Germinal center (tissue), 1 donor: ENCODE results near the gene CCDC127.
A peak's percentile ranks its signal among the peaks of the same experiment; 100 is the strongest.

ENCODE experiments used
- DNase-seq: peaks from one replicate; pipeline ENCODE4 v3.0.0; 2012; ENCODE audit warnings: mixed read lengths, low spot score

Gene CCDC127

DNA sequence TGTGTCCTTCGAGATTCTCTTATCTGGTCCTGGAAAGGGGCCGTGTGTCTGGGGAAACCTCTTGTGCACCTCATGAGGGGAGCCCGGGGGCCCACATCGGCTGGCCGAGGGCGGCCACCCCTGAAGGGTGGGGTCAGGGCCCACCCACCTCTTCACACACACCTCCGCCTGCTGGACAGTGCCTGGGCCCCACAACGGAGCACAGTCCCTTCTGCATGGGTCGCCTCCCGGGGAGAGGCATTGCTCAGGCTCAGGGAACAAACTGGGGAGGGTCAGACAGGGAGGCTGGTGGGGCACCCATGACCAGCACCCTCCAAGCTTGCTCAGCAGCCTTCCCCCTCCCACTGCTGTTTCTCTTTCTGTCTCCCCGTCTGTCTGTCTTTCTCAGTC is 28.0 kb downstream of the CCDC127 start:
- no peak for DNase-seq

DNA sequence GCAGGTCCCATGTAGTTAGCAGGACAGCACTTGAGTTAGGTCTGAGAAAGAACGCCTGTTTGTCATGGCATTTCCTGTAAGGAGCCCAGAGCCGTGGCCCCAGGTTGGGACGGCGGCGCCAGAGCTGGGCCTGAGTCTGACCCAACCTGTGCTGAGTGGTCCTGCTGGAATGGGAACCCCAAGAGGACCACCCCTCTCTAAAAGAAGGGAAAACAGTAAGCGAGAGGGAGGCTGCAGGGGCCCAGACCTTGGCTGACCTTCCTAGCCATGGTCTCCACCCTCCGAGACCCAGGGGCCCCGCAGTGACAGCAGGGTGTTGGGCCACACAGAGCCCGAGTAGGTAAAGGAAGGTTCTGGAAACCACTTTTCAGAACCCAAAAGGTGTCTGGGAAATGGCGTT is 28.5 kb downstream of the CCDC127 start:
- no peak for DNase-seq

DNA sequence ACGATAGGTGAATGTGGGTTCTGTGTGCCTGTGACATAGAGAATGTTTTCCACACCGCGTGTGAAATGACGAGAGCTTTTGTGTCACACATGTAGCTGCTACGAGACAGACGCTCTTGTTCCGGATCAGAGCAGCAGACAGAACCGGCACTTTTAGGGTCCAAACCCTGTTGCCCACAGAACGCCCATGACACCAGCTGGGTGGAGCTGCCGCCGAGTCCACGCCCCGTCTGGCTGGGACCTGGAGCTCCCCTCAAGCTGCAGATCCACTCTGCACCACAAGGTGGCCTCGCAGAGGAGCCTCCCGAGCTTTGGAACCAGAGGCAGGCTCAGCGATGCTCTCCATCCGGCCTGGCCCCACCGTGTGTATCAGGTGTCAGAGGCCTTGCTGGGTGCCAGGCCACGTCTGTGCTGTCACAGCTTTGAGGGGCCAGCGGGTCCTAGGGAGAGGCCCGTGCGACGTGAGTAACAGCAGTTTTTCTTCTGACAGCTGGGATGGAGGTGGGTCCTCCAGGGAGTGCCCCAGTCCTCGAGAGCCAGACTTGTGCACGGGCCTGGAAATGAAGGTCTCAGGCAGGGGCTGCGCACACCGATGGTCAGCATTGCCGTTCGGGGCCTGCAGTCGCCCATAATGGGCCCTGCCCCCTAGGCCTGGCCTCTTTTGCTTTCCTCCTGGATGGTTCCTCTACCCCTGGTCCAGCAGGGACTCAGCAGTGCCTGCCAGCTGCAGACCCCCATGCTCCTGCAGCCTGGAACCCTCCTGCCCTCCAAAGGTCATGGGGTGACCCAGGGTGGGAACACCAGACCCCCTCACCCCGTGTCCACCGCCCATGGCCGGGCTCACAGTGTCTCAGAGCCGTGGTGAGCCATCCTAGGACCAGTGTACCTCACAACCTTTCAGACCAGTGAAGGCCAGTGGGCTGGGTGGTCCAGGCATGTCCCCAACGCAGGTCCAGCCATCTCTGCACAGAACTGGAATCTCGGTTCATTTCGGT is 29.2 kb downstream of the CCDC127 start:
- DNase-seq, result peak; percentile 89

DNA sequence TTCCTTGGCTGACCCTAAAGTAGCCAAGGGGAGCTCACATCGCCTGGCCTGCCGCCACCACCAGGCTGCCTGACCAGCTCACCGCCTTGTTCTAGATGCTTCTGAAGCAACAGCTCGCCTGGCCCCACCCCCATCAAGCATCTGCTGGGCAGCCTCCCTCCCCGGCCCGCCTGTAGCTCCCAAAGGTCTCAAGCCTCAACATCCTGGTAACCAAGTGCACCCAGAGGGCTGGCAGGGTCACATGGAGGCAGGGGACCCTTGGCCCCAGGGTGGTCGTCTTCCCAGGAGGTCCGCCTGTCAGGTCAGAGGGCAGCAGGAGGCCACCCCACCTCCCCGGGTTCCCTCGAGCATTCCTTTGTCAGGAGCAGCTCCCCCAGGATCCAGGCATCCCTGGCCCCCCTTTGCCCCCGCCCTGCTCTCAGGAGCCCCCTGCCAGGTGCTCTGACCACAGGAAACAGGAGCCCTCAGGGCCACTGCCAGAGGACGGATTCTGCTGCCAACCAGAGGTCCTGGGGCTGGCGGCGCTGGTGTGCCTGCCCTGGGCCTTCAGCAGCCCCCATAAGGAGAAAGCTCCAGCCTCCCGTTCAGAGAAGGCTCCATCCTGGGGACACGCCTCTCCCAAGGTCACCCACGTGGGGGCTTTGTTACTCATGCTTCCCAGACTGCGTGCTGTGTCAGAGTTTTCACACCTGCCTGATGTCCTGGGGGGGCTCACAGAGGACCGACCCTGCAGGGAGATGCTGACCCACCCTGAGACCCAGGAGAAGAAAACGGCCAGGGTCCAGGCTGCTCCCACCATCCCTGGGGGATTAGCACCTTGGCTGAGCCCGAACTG is 30.1 kb downstream of the CCDC127 start:
- DNase-seq, result no peak

DNA sequence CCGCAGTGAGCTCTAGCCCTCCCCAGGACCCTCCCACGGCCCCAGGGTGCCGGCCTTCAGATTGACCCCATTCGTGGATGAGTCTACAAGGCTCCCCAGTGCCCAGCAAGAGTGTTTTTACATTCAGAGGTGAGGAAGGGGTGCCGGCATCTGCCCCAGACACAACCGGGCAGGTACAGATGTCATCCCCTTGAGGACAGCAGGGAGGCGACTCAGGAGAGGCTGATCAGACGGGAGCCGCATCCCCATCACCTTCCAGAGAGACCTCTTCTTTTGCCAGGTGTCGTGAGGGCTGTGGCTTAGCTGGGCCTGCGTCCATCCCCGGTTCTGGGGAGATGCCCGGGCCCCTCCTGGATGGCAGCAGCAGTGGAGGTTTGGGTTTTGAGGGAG is 30.9 kb downstream of the CCDC127 start:
- DNase-seq, result no peak

DNA sequence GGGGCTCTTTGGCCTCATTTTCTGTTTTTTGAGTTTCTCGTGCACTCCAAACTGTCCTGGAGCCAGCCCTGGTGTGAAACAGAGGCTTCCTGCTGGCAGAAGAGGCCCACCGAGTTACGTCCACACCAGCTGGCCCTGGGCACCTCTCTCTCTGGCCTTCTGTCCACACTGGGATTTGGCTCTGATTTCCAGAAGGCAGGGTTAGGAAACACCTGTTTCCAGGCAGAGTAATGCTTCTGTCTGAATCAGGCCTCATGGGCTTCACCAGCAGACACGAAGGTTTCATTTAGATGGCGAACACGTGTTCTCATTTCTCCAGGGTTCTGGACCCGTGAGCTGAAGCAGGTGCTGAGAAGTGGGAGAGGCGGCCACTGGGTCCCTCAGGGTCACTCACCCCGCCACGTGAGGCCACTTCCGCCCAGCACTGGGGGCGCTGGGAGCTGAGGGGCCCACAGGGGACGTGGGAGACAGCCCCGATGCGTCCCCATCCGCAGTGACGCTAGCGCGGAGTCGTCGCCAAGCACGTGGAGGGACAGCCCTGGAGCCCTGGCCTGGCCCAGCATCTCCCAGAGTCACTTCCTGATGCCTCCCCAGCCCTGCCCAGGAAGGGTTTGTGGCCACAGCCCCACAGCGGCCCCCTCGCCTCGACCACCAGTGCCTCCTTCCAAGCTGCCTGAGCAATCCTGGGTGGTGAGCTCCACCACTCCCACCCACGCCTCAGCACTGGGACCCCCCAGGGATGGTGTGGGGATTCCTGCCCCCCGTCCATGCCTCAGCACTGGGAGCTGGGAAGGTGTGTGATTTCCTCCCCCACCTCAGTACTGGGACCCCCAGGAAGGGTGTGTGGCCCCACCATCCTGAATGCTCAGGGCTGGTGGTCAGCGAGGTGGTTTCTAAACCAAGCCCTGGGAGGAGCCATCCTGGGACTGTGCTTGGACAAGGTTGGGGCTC is 31.6 kb downstream of the CCDC127 start:
- no peak for DNase-seq

DNA sequence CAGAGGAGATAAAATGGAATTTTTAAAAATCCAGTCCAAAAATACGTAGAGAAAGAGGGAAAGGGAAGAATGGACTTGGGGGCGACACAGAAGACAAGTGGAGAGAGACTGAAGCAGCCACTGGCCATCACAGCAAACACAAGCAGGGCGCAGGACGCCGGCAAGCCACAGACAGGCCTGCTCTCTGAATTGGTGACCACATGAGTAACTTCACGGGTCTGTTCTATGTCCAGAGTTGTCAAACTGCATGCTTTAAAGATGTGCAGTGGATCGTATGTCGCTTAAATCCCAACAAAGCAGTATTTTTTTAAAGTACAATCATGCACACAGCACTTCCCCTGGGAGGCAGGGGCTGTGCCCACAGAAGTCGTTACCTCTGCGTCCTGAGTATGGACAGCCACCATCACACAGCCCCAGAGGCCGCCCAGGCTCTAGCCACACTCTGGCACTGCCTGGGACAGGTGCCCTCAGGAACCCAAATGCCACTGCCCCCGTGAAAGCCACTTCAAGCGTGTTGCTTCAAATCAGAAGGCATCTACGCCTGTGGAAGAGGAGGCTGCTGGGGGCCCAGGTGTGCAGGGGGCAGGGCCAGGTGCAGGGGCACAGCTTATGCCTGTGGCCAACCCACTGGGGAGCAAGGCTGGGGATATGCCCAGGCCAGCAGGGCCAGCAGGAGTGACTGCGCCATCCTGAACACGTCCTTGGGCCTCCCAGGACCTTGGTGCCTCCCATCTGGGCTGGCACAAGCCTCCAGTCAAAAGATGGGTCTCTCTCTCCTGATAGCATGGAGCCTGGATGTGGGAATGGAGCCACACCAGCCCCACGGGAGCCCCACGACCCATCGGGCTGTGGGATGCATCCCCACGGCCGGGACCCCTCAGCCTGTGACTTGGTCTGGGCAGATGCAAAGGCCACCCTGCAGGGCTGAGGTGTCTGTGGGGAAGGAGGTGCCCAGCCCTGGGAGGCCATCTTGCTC is 32.6 kb downstream of the CCDC127 start:
- DNase-seq, result no peak

DNA sequence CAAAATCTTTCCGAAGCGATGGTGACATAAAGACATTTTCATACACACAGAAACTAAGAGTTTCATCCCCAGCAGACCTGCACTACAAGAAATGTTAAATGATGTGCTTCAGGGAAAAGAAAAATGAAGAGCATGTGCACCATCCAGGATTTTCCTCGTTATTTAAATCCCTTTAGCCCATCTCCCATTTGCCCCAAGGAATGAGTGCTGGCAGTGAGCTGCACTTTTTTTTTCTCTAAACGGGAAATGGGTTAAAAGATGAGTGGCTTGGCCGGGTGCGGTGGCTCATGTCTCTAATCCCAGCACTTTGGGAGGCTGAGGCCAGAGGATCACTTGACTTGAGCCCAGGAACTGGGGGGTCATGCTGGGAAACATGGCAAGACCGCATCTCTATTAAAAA is 33.5 kb downstream of the CCDC127 start:
- DNase-seq, result no peak

DNA sequence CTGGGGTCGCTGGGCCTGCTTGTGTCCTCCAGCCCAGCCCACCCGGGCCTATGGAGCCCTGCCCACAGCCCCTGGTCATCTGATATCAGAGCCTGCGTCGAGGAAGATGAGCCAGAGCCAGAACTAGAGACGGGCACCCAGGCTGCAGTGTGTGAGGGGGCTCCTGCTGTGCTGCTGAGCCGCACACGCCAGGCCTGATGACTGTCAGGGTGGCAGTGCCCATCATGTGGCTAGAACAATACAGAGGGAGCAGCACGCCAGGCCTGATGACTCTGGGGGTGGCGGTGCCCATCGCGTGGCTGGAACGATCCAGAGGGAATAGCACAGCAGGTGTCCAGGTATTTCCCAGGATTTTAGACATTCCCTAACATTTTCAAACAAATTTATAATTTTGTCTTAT is 35.8 kb downstream of the CCDC127 start:
- DNase-seq, result no peak

DNA sequence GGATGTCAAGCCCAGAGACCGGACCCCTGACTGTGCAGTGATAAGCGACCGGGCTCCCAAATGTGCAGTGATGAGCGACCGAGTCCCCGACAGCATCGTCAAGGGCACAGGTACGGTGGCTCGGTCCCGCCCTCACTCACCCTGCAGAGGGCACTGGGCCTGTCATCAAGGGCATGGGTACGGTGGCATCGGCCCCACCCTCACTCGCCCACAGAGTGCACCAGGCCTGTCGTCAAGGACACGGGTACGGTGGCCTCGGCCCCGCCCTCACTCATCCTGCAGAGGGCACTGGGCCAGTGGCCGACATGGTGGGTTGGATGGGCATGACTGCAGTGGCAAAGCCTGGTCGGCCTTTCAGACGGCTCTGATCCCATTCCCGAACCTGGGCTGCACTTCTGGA is 36.4 kb downstream of the CCDC127 start:
- DNase-seq, result no peak

DNA sequence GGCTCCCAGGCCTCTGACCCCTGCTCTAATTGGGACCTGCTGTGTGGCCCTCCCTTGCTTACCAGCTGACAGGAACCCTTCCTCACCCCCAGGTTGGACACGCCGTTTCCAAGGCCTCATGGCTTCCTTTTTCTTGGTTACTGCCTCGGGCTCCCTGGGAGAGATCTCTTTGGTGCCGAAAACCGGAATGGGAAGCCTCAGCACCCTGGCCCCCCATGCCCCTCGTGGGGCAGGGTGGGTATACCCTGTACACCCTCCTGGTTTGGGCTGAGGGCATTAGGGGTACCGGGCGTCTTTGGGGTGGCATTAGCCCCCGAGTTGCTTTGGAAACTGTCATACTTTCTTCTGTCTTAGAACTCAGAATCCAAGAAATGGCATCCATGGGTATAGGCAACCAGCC is 36.8 kb downstream of the CCDC127 start:
- DNase-seq, result no peak

DNA sequence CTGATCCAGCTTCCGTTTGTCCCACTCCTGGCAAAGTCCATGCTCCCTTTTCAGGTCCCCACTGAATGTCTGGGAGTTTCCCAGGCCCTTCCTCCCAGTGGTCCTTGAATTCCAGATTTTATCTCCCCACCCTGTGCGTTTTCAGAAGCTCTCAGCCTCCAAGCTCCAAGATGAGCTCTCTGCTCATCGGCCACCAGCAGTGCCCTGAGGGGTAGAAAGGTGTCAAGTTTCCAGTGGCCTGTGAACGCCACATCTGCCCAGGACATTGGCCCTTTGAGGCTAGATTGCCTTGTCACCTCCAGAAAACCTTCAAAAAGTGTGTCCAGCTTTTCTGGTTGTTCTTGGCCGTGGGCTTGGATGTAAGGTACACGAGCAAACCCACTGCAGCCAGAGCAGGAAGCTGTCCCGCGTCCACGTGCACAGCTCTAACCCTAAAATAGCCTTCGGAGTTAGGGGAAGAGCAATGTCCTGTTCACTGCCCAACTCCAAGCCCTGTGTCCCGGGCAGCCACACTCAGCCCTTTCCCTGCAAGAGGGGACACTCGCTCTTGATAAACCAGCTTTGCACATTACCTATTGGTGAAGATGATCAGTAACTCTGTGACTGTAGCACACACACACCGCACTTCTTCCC is 37.6 kb downstream of the CCDC127 start:
- DNase-seq, result no peak

DNA sequence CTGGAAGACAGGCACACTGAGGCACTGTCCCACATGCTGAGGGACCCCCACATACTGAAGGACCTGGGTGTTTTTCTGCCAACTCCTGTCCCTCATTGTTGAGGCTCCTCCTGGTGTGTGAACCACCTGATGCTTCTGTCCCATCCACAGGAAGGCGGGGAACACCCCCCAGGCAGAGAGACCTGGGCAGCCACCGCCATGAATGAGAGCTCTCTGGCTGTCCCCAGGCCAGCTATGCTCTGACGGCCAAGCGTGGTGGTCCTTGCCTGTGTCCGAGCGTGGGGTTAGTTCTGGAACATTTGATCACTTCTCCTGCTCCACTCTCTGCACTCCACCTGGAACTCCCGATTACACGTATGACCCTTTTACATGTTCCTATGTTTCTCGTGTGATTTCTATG is 38.6 kb downstream of the CCDC127 start:
- no peak for DNase-seq

DNA sequence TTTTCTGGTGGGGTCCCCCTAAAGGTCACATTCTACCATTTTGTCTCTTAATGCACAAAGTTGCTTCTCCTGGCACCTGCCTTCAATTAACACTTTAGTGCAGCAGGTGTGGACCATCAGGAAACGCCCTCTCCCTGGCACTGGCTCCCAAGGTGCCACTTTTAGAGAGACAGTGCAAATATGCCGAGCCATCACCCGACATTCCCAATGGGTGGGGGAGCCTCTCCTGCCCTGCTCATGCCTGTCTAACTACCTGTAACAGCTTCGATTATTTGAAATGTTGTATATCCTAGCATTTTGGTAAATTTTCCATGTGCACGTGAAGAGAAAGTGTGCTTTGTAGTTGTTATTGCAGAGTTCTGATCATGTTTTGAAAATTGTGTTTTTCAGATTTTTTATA is 39.8 kb downstream of the CCDC127 start:
- DNase-seq, result no peak

DNA sequence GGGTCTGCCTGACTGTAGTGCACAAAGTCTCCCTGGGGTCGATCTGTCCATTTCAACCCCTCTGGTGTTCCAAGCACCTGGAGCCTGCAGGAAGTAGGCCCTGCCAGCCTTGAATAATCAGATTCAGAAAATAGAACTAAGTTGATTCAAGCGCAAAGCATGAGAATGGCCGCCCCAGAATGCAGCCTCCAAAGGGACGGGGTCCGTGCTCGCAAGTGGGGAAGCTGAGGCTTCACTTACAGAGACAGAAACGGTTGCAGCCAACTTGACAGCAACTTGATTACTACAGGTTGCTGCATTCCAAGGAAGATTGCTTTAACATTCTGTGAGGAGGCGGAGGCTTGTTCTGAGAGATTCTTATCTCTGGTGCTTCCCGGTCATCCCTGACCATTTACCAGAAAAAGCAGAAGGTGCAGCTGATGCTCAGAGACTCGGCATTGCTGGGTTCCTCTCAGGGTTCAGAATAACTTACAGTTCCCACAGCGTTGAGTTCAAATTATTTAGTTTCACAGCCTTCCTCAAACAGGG is 41.6 kb downstream of the CCDC127 start:
- DNase-seq, result no peak

DNA sequence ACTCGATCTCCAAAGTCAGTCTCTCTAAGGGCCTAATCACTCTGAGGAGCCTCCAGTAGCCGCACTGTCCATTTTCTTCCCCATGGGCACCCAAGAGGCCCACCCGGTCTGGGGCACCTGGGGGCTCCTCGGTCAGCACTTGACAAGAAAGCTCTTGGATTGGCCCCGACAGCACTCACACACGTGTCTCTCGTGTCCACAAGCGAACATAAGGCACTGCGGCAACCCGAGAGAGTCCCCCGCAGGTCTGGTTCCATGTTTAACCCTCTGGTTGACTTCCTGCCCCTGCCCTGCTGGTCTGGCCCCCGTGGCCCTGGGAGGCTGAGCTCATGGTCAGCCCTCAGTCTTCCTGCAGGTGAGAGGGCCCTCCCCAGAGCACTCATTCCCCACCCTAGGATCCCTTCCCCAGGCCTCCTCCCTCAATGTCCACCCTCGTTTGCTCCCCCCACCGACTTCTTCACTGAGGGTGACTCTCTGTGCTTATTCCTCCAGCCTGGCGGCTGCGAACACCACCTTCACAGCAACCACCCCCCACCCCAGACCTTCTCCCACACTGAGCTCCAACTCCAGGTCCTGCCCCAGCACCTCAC is 43.0 kb downstream of the CCDC127 start:
- DNase-seq, result no peak

DNA sequence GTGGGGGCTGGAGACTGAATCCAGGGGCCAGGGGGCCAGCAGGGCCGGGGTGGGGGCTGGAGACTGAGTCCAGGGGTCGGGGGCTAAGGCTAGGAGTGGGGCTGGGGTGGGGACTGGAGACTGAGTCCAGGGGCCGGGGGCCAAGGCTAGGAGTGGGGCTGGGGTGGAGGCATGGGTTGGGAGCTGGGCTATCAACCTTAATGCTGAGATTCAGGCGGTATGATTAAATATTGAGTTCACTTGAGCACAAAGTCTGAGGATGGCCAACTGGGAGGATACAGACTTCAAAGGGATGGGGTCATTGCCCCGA is 43.7 kb downstream of the CCDC127 start:
- DNase-seq, result no peak

DNA sequence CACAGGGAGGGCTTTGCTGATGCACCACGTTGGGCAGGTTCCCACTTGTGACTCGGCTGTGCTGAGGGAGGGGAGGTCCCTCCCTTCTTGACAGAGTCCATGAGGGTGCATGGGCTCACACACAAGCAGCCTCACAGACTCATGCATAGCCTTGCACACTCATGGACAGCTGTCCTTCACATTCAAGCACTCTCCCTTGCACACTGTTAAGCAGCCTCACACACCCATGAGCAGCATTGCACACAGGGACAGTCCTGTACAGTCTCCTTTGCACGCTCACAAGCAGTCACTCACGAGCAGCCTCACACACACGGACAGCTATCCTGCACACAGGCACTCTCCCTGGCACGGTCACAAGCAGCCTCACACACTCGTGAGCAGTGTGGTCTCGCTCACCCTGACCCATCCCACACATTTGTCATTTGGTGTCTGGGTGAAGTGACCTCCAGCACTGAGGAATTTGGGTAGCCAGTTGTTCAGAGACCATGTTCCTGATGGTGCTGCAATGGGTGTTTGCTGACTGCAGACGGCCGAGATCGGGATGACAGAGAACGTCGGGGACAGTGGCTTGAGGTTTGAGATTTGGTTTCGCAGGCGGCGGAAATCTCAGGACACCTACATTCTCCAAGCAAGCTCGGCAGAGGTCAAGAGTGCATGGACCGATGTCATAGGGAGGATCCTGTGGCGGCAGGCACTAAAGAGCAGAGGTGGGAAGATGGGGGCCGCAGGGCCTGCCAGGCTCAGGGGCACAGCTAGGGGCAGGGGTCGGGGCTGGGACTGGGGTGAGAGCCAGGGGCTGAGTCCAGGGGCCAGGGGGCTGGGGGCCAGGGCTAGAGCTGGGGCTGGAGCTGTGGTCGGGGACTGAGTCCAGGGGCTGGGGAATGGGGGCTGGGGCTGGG is 44.3 kb downstream of the CCDC127 start:
- DNase-seq, result no peak

DNA sequence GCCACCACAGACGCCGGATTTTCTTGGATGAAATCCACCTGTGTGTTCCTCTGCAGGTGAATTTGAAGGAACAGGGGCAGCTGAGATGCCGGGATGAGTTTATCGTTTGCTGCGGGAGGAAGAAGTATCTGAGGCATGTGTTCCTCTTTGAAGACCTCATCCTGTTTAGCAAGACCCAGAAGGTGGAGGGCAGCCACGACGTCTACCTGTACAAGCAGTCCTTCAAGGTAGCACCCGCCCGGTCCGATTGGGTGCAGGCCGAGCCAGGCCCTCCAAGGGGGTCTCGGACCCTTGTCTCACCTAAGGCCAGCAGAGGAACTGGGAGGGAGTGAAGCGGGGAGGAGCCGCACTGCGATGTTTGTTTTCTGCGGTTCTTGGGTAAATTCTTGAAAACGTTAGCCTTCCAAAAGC is 45.1 kb downstream of the CCDC127 start:
- no peak for DNase-seq
